GM12801 (cell line): Measurements from ENCODE around the gene SCN4B.

Source experiments
- CTCF ChIP-seq: IDR thresholded peaks from one replicate; pipeline ENCODE4 v1.5.1; 2011; ENCODE audit warnings: control low read depth; ENCODE audit not compliant: insufficient read length; ENCODE audit errors: extremely low read depth

SCN4B gene

GRCh38 chr11:118117790-118118601 is 34.6 kb downstream of the SCN4B start:
- TF ChIP-seq CTCF = no peak

- no peak for TF ChIP-seq CTCF
These were observed 37.6 kb downstream of the SCN4B start for GRCh38 chr11:118115048-118115447.

GRCh38 chr11:118114266-118114665 is 38.4 kb downstream of the SCN4B start:
- TF ChIP-seq CTCF = no peak

- TF ChIP-seq CTCF = no peak
These were observed 39.8 kb downstream of the SCN4B start for GRCh38 chr11:118112711-118113430.

GRCh38 chr11:118111744-118112035 is 40.9 kb downstream of the SCN4B start:
- TF ChIP-seq CTCF = no peak

- no peak for TF ChIP-seq CTCF
These were observed 41.4 kb downstream of the SCN4B start for GRCh38 chr11:118111019-118111743.

- TF ChIP-seq CTCF = no peak
These were observed 43.4 kb downstream of the SCN4B start for GRCh38 chr11:118109231-118109630.
